Astrocyte (in vitro differentiated cells and primary cell): ENCODE data around the gene CDK15.

ENCODE experiments used
- EZH2 ChIP-seq: IDR thresholded peaks from 2 replicates; pipeline ENCODE4 v1.6.1; 2012; ENCODE audit warnings: mild to moderate bottlenecking, low read length, inconsistent platforms; ENCODE audit not compliant: insufficient read depth
- TF ChIP-seq, protein P1 (sequence below): IDR thresholded peaks from 2 replicates; pipeline ENCODE4 v1.5.1; 2011; ENCODE audit warnings: low read depth, mild to moderate bottlenecking, inconsistent platforms, low read length, moderate library complexity; ENCODE audit not compliant: insufficient read depth

DNA sequence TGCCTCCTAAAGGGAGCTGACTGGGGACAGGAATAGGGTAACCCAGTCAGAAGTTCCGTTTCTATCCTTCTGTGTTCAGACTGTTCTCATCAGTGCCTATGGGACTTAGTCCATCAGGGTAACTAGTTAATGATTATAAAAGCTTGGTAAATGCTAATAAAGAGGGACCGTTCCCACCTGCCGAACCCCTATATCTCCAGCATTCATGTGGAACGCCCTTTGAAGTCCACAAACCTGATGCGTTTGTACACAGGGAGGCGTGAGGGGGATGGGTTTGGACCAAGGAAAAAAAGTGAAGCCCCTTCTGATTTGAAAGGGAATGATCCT lies 112.9 kb downstream of the CDK15 start:
- TF ChIP-seq, protein P1, sequence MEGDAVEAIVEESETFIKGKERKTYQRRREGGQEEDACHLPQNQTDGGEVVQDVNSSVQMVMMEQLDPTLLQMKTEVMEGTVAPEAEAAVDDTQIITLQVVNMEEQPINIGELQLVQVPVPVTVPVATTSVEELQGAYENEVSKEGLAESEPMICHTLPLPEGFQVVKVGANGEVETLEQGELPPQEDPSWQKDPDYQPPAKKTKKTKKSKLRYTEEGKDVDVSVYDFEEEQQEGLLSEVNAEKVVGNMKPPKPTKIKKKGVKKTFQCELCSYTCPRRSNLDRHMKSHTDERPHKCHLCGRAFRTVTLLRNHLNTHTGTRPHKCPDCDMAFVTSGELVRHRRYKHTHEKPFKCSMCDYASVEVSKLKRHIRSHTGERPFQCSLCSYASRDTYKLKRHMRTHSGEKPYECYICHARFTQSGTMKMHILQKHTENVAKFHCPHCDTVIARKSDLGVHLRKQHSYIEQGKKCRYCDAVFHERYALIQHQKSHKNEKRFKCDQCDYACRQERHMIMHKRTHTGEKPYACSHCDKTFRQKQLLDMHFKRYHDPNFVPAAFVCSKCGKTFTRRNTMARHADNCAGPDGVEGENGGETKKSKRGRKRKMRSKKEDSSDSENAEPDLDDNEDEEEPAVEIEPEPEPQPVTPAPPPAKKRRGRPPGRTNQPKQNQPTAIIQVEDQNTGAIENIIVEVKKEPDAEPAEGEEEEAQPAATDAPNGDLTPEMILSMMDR: no peak
- TF ChIP-seq EZH2: no peak
